ENCODE data around the gene DEPP1.

The DEPP1 gene

GRCh38 chr10:44992732-44993225, 14.2 kb upstream of the DEPP1 start:
- no peak overlapping the region for H3K4me3 ChIP-seq (ENCODE audit: low read depth, low read length)
- TF ChIP-seq, protein P1, sequence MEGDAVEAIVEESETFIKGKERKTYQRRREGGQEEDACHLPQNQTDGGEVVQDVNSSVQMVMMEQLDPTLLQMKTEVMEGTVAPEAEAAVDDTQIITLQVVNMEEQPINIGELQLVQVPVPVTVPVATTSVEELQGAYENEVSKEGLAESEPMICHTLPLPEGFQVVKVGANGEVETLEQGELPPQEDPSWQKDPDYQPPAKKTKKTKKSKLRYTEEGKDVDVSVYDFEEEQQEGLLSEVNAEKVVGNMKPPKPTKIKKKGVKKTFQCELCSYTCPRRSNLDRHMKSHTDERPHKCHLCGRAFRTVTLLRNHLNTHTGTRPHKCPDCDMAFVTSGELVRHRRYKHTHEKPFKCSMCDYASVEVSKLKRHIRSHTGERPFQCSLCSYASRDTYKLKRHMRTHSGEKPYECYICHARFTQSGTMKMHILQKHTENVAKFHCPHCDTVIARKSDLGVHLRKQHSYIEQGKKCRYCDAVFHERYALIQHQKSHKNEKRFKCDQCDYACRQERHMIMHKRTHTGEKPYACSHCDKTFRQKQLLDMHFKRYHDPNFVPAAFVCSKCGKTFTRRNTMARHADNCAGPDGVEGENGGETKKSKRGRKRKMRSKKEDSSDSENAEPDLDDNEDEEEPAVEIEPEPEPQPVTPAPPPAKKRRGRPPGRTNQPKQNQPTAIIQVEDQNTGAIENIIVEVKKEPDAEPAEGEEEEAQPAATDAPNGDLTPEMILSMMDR (IDR thresholded peaks at IDR 0.05; ENCODE audit: borderline replicate concordance, insufficient read depth, low read depth, low read length): no peak

- TF ChIP-seq, protein P1 (IDR thresholded peaks at IDR 0.05; ENCODE audit: borderline replicate concordance, insufficient read depth, low read depth, low read length): no peak
- H3K4me3 ChIP-seq (ENCODE audit: low read depth, low read length): no peak overlapping the region
Observed at GRCh38 chr10:44992070-44992731, 13.6 kb upstream of the DEPP1 start.

DNA sequence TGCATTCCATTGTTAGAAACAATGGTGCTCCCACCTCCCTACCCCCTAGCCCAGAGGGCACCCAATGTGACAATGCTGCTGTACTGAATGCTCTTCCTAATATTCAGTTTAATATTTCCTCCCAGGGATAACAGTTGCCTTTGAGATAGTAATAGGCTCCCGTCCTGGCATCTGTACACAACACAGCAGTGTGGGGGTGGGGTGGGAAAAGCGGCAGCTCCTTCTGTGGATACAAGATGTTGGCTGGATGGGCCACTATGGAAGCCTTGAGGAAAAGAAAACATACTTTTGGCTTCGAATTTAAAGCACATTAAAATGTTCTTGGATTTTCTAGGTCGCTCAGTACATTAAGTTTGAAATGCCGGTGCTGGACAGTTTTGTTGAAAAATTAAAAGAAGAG, 13.0 kb upstream of the DEPP1 start:
- TF ChIP-seq, protein P1 (IDR thresholded peaks at IDR 0.05; ENCODE audit: borderline replicate concordance, insufficient read depth, low read depth, low read length): no peak

DNA sequence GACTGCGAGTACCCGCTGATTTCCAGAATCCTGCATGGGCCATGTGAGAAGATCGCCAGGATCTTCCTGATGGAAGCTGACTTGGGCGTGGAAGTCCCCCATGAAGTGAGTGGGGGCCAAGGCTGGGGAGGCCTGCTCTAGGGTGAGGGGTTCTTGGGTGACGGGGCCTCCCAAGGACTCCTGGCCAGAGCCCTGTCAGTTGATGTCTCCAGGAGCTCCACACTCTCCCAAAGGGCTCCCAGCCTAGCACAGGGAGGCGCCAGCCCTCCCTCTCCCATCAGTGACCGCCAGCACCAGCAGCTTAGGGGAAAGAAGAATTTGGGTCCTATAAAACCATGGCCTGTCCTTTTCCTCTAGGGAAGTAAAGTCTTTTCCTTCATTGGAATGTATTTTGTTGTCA, 12.4 kb upstream of the DEPP1 start:
- TF ChIP-seq, protein P1 (IDR thresholded peaks at IDR 0.05; ENCODE audit: borderline replicate concordance, insufficient read depth, low read depth, low read length): no peak
- H3K4me3 ChIP-seq (ENCODE audit: low read depth, low read length): no peak overlapping the region

More for the DNA sequence above, 13.0 kb upstream of the DEPP1 start:
- H3K4me3 ChIP-seq (ENCODE audit: low read depth, low read length): no peak overlapping the region

DNA sequence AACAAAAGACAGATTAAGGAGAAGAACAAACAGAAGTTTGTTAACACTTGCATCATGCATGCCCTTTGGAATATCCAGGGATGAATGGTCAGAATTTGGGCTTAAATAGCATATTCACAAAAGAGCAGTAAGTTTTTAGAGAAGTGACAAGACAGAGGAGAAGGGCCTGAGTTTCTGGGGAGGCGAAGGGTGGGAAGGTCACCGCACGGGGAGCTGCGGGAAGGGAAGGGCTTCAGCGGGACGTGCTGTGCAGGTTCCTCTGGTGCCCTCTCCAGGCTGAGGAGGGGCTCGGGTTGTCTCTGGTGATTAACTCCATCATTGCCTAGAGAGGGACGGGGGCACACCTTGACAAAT, 11.7 kb upstream of the DEPP1 start:
- TF ChIP-seq, protein P1 (IDR thresholded peaks at IDR 0.05; ENCODE audit: borderline replicate concordance, insufficient read depth, low read depth, low read length): 0 out of 2 replicates have a peak, but pooled peaks have one; percentile 5
- no peak overlapping the region for H3K4me3 ChIP-seq (ENCODE audit: low read depth, low read length)

GRCh38 chr10:44989597-44990301, 11.1 kb upstream of the DEPP1 start:
- no peak overlapping the region for H3K4me3 ChIP-seq (ENCODE audit: low read depth, low read length)
- TF ChIP-seq, protein P1 (IDR thresholded peaks at IDR 0.05; ENCODE audit: borderline replicate concordance, insufficient read depth, low read depth, low read length): no peak
